GM18951 (cell line): ENCODE data around the gene IFT88.

ENCODE experiments used
- POLR2A ChIP-seq: IDR thresholded peaks from 4 replicates; pipeline ENCODE4 v1.6.1; 2011; ENCODE audit warnings: mild to moderate bottlenecking; ENCODE audit not compliant: insufficient read length, insufficient read depth; ENCODE audit errors: extremely low read depth
- in situ Hi-C: fragments of 300-500 bp; cut with MboI; formaldehyde crosslinking; loops from one replicate; pipeline ENCODE4 v1.12.0; 2022; ENCODE audit warnings: low sequenced_read_pairs, mixed read lengths, inconsistent platforms; ENCODE audit not compliant: unreplicated experiment

IFT88 gene

GRCh38 chr13:20546556-20546955, 20.4 kb upstream of the IFT88 start:
- in situ Hi-C loops: no loop called here
- no peak for TF ChIP-seq POLR2A

- in situ Hi-C loops: no loop called here
- no peak for TF ChIP-seq POLR2A
Measured at GRCh38 chr13:20547479-20547908, 19.5 kb upstream of the IFT88 start.

GRCh38 chr13:20550799-20551198, 16.2 kb upstream of the IFT88 start:
- TF ChIP-seq POLR2A: no peak
- in situ Hi-C loops: no loop called here

GRCh38 chr13:20553311-20553710, 13.6 kb upstream of the IFT88 start:
- in situ Hi-C loops: no loop called here
- TF ChIP-seq POLR2A: no peak

GRCh38 chr13:20558982-20559381, 8.0 kb upstream of the IFT88 start:
- in situ Hi-C loops: no loop called here
- no peak for TF ChIP-seq POLR2A

GRCh38 chr13:20559659-20560356, 7.1 kb upstream of the IFT88 start:
- no peak for TF ChIP-seq POLR2A
- in situ Hi-C loops: no loop called here

- in situ Hi-C loops: no loop called here
- no peak for TF ChIP-seq POLR2A
Measured at GRCh38 chr13:20561741-20562140, 5.2 kb upstream of the IFT88 start.

- TF ChIP-seq POLR2A: no peak
- in situ Hi-C loops: no loop called here
Measured at GRCh38 chr13:20565115-20565736, 1.7 kb upstream of the IFT88 start.

GRCh38 chr13:20566468-20566897, 474 bp upstream of the IFT88 start:
- in situ Hi-C loops: no loop called here
- TF ChIP-seq POLR2A: no peak

GRCh38 chr13:20567881-20568528, 1.0 kb downstream of the IFT88 start:
- in situ Hi-C loops: no loop called here
- TF ChIP-seq POLR2A: no peak

GRCh38 chr13:20570517-20570916, 3.6 kb downstream of the IFT88 start:
- in situ Hi-C loops: no loop called here
- TF ChIP-seq POLR2A: no peak

- TF ChIP-seq POLR2A: no peak
- in situ Hi-C loops: no loop called here
Measured at GRCh38 chr13:20571676-20572075, 4.7 kb downstream of the IFT88 start.

- in situ Hi-C loops: no loop called here
- TF ChIP-seq POLR2A: no peak
Measured at GRCh38 chr13:20573186-20573585, 6.2 kb downstream of the IFT88 start.

GRCh38 chr13:20573636-20574035, 6.7 kb downstream of the IFT88 start:
- no peak for TF ChIP-seq POLR2A
- in situ Hi-C loops: no loop called here
